ENCODE measurements around the gene CCNK. TPM values are rescaled to one million over a fixed set of nuclear protein-coding genes. Genes with fewer than 3 reads are reported as not detected.

Gene CCNK
- total RNA-seq, 1 experiment from 2014 or later, result 19.0 TPM

GRCh38 chr14:99537399-99537798, 56.2 kb downstream of the CCNK start:
- Histone ChIP-seq H2AFZ (no peak overlapping the region), H3K4me3 (no peak overlapping the region), H3K9me2 (ENCODE audit: insufficient read depth) (no peaks in the 10 kb centered on the region), H3K27ac (no peak overlapping the region), H3K4me2 (0 out of 2 replicates have a peak overlapping the region, but pooled peaks have one; percentile 7), H3K9me3 (ENCODE audit: insufficient read depth, low read depth) (no peaks in the 10 kb centered on the region), H3K79me2 (ENCODE audit: low read depth) (no peaks in the 10 kb centered on the region), H4K20me1 (ENCODE audit: insufficient read depth) (no peaks in the 10 kb centered on the region), H3K4me1 (replicated peaks; ENCODE audit: insufficient read depth) (peaks cover 20% of the 10 kb centered on the region), H3F3A (ENCODE audit: insufficient read depth, low read depth) (no peaks in the 10 kb centered on the region), H3K36me3 (ENCODE audit: low read depth) (no peaks in the 10 kb centered on the region), H3K27me3 (ENCODE audit: insufficient read depth, low read depth) (no peaks in the 10 kb centered on the region)
- BruUV-seq (replicated peaks), result no TSS peak
- POLR2A ChIA-PET (ENCODE audit: unreplicated experiment), result no interaction called here
- peak in 1 of 2 experiments; percentile 48 for DNase-seq
- CTCF ChIA-PET, result no interaction called here
- intact Hi-C loops (cut with micrococcal nuclease; ENCODE audit: unreplicated experiment), result no loop called here
- TF ChIP-seq EZH2 (IDR thresholded peaks at IDR 0.05; ENCODE audit: low read depth), result no peak
- no peak for TF ChIP-seq CTCF (conservative IDR thresholded peaks at IDR 0.05)

GRCh38 chr14:99538275-99538674, 57.1 kb downstream of the CCNK start:
- peak in 1 of 2 experiments; percentile 17 for DNase-seq
- intact Hi-C loops (cut with micrococcal nuclease; ENCODE audit: unreplicated experiment), result no loop called here
- H3K4me1 ChIP-seq (replicated peaks; ENCODE audit: insufficient read depth), result peaks cover 20% of the 10 kb centered on the region

GRCh38 chr14:99538733-99539132, 57.5 kb downstream of the CCNK start:
- Histone ChIP-seq H3K4me1 (replicated peaks; ENCODE audit: insufficient read depth) (peaks cover 20% of the 10 kb centered on the region), H3K79me2 (ENCODE audit: low read depth) (no peaks in the 10 kb centered on the region), H3K9me3 (ENCODE audit: insufficient read depth, low read depth) (no peaks in the 10 kb centered on the region), H3K27ac (no peak overlapping the region), H3K4me3 (no peak overlapping the region), H3K9me2 (ENCODE audit: insufficient read depth) (no peaks in the 10 kb centered on the region), H4K20me1 (ENCODE audit: insufficient read depth) (no peaks in the 10 kb centered on the region), H3F3A (ENCODE audit: insufficient read depth, low read depth) (no peaks in the 10 kb centered on the region), H3K36me3 (ENCODE audit: low read depth) (no peaks in the 10 kb centered on the region), H3K4me2 (no peak overlapping the region), H2AFZ (no peak overlapping the region), H3K27me3 (ENCODE audit: insufficient read depth, low read depth) (no peaks in the 10 kb centered on the region)
- ChIA-PET POLR2A (ENCODE audit: unreplicated experiment) (interaction anchor here (0.7 kb wide), 1 partner anchor 35 kb away, joined by 7 read pairs; no protein-coding TSS in a partner anchor), CTCF (no interaction called here)
- no peak for DNase-seq
- no peak for TF ChIP-seq CTCF (conservative IDR thresholded peaks at IDR 0.05)
- TF ChIP-seq EZH2 (IDR thresholded peaks at IDR 0.05; ENCODE audit: low read depth), result no peak
- intact Hi-C loops (cut with micrococcal nuclease; ENCODE audit: unreplicated experiment), result no loop called here
- BruUV-seq (replicated peaks), result no TSS peak

More at GRCh38 chr14:99538275-99538674, 57.1 kb downstream of the CCNK start:
- Histone ChIP-seq H3F3A (ENCODE audit: insufficient read depth, low read depth) (no peaks in the 10 kb centered on the region), H3K9me2 (ENCODE audit: insufficient read depth) (no peaks in the 10 kb centered on the region), H3K4me3 (no peak overlapping the region), H4K20me1 (ENCODE audit: insufficient read depth) (no peaks in the 10 kb centered on the region), H2AFZ (no peak overlapping the region), H3K9me3 (ENCODE audit: insufficient read depth, low read depth) (no peaks in the 10 kb centered on the region), H3K27me3 (ENCODE audit: insufficient read depth, low read depth) (no peaks in the 10 kb centered on the region), H3K36me3 (ENCODE audit: low read depth) (no peaks in the 10 kb centered on the region), H3K79me2 (ENCODE audit: low read depth) (no peaks in the 10 kb centered on the region), H3K4me2 (no peak overlapping the region), H3K27ac (no peak overlapping the region)
- CTCF ChIA-PET, result no interaction called here
- BruUV-seq (replicated peaks), result no TSS peak
- POLR2A ChIA-PET (ENCODE audit: unreplicated experiment), result no interaction called here
- no peak for TF ChIP-seq EZH2 (IDR thresholded peaks at IDR 0.05; ENCODE audit: low read depth)
- no peak for TF ChIP-seq CTCF (conservative IDR thresholded peaks at IDR 0.05)
